ENCODE measurements around the gene GXYLT1.

Gene GXYLT1

DNA sequence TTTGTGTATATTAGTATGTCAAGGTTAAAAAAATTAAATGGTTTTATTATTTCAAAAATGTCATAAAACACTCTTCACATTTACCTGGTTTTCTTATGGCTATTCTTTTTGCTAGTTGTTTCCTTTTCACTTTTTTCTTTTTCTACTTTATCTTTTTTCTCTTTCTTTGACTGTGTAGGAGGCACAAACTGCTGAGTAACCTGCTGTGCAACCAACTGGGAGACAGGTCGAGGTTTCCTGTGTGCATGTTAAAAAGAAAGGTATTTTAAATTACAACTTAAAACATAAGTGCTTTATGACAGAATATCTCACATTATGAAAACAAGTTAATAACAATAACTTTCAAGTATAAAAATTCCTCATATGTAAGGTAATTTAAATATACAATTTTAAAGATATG lies 16.9 kb upstream of the GXYLT1 start:
- DNase-seq: peak; percentile 29
- in situ Hi-C loops (cut with HindIII; ENCODE audit: low pct_ligation_motif_present, low pct_unique_long_range_greater_than_20kb, low sequenced_read_pairs): no loop called here

DNA sequence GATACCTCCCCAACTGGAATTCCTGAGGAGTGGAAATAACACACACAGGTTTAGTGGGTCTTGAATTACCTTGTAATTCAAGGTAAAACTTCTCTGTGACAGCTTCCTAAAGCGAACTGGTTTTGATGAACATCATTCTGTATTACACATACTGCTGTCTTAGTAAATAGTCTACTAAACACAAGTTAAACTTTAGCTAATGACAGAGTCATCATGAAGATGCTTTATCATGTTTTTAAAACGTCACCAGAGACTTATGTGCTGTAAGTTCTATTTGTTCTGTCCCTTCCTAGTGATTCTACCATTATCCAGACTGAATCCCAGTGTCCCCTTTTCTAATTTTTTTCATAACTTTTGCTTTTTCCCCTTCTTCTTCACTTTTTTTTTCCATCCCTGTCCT lies 11.6 kb upstream of the GXYLT1 start:
- DNase-seq: peak; percentile 95
- in situ Hi-C loops (cut with HindIII; ENCODE audit: low pct_ligation_motif_present, low pct_unique_long_range_greater_than_20kb, low sequenced_read_pairs): no loop called here

DNA sequence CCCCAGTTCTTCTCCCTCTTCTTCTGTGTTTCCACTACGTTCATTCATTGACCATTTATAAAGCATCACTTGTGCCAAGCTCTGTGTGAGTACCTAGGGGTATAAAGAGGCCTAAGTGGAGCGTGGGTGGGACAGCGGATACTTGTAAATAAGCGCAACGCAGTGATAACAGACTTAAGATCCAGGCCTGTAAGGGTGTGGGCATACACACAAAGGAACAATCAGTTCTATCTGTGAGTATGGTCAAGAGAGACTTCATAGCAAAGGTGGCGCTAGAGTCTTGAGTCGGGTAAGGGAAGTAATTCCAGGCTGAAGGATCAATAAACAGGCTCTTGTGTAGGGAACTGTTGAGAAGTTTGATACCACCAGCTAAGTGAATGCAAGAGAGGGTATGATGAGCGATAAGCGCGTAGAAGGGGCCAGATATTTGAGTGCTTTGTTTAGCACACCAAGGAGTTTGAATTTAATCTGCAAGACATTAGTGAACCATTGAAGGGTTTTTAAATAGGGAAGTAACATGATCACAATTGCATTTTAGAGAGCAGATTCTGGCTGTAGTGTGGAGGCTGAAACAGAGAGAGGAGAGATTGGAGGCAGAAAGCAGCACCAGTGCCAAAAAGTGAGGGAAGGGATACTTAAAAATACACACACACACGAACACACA lies 1.0 kb upstream of the GXYLT1 start:
- DNase-seq: peak; percentile 51
- in situ Hi-C loops (cut with HindIII; ENCODE audit: low pct_ligation_motif_present, low pct_unique_long_range_greater_than_20kb, low sequenced_read_pairs): no loop called here

DNA sequence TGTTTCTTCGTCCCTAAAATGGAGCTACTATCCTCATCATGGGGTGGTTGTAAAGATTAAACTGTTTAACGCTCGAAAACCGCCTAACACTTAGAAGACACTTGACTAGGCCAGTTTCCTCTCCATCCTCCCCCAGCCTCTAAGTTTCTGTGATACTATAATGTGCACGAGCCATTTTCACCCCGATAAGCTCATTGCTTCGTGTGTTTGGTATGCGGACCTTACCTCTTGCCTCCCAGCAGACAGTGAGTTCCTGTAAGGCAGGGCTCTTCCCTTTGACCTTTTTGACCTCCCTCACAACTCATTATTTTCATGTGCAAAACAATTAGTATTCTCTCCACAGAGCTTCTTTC lies 499 bp upstream of the GXYLT1 start:
- DNase-seq: peak; percentile 58
- in situ Hi-C loops (cut with HindIII; ENCODE audit: low pct_ligation_motif_present, low pct_unique_long_range_greater_than_20kb, low sequenced_read_pairs): no loop called here

DNA sequence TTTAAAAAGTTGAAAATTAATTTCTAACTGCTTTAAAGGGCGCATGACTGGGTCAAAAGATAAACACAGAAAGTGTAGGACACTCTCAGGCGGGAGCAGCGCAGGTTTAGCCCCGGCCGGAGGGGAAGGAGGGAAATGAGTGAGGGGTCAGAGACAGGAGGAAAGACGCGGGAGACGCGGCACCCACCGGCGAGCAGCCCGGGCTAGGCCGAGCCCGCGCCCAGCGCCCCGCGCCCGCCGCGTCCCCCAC lies 591 bp downstream of the GXYLT1 start:
- DNase-seq: peak; percentile 45
- in situ Hi-C loops (cut with HindIII; ENCODE audit: low pct_ligation_motif_present, low pct_unique_long_range_greater_than_20kb, low sequenced_read_pairs): no loop called here

DNA sequence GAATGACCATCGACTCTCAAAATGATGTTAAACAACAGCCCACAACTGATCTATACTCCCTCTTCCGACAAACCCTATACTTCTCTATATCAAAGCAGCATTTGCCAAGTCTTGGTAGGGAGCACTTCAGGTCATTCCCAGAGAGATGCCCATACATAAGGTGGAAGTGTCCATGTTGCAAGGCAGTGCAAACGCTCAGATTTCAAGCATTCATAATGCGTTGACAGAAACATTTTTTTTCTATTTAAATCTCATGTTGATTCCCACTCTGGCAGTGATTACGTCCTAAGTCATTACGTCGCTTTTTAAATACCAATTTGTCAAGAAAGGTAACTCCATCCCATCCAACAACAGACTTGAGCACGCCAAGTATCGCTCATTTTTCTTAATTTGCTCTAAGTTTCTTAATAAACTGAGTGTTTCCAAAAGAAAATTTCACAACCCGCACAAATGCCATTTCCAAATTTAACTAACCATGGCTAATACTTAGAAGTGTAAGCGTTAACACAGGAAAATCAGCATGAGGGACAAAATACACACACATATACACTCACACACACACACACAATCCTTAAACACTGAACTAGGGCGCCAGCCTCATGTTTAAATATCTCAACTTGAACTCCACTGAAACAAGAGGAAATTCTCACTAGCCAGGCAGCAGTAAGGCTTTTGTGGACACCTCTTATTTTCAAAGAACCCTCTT lies 1.1 kb downstream of the GXYLT1 start:
- DNase-seq: peak; percentile 37
- in situ Hi-C loops (cut with HindIII; ENCODE audit: low pct_ligation_motif_present, low pct_unique_long_range_greater_than_20kb, low sequenced_read_pairs): no loop called here

DNA sequence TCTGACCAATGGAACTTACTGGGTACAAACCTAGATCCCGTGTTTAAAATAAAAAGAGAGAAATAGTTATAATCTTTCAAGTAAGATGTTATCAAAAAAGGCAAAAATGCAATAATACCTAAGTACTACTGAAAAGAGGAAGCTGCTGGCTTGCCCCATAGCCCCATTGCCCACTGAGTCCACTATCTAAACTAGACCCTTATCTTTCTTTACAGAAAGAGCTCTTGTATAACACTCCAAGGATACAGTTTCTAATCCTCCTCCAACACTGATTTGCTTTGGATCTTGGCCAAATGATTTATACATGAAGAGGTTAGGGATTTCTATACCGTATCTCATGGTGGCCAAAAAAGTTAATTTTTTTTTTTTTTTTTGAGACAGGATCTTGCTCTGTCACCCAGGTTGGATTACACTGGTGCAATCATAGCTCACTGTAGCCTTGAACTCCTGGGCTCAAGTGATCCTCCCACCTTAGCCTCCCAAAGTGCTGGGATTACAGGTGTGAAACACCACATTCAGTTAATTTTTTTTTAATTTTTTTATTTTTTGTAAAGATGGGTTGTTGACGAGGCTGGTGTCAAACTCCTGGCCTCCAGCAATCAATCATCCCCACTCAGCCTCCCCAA lies 2.6 kb downstream of the GXYLT1 start:
- in situ Hi-C loops (cut with HindIII; ENCODE audit: low pct_ligation_motif_present, low pct_unique_long_range_greater_than_20kb, low sequenced_read_pairs): no loop called here

DNA sequence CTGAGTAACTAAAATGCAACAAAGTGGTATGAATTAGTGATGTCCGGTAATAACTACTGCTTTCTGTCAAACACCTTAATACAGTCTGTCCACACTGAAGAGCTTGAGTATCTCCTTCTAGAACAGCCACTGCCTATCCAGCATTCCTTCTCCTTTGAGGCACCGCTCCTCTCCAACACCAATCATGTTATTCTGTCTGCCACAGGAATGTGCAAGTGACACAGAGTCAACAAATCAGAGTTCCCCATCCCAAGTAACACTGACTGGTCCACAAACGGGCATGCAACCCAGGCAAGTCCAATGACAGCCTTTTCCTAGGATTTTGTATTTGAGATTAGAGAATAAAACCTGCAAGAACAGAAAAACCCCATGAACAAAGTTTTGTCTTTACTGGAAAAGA lies 3.8 kb downstream of the GXYLT1 start:
- in situ Hi-C loops (cut with HindIII; ENCODE audit: low pct_ligation_motif_present, low pct_unique_long_range_greater_than_20kb, low sequenced_read_pairs): no loop called here
- peak; percentile 67 for DNase-seq

More for the DNA sequence above, 2.6 kb downstream of the GXYLT1 start:
- DNase-seq: no peak

DNA sequence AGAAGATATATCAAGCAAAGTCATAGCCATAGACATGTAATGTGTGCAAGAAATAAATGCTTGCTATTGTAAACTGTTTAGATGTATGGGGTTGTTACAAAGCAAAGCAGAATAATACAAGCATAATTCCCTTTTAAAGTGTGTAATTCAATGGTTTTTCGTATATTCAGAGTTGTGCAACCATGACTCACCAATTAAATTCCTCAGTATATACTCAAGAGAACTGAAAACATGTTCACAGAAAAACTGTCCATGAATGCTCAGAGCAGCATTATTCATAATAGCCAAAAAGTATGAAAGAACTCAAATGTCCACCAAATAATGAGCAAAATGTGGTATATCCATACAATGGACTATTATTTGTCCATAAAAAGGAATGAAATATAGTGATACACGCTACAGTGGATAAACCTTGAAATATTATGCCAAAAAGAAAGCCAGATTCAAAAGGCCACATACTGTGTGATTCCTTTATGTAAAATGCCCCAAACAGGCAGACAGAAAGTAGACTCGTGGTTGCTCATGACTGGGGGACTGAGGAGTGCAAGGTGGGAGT lies 9.3 kb downstream of the GXYLT1 start:
- DNase-seq: no peak
- in situ Hi-C loops (cut with HindIII; ENCODE audit: low pct_ligation_motif_present, low pct_unique_long_range_greater_than_20kb, low sequenced_read_pairs): no loop called here

DNA sequence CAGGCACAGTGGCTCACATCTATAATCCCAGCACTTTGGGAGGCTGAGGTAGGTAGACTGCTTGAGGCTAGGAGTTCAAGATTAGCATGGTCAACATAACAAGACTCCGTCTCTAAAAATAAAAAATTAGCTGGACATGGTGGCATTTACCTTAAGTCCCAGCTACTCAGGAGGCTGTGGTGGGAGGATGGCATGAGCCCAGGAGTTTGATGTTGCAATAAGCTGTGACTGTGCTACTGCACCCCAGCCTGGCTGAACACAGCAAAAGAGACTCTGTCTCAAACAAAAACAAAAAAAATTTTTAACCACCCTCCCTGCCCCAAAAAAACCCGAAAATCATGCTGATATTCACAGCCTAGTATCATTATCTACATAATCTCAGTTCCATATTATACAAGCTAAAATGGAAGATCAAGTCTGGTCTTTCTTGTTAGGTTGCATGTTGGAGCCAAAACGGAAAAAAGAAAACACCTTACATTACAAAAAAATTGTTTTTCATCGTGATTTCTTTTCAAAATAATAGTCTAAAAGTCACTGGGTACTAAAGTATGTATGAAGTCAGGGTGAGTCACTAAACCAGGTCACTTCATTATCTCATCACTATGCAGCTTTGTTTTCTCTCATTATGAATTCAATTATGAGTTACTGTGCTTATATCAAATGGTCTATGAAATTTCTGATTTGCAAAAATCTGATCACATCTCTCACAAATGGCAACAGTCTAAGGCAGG lies 13.8 kb downstream of the GXYLT1 start:
- in situ Hi-C loops (cut with HindIII; ENCODE audit: low pct_ligation_motif_present, low pct_unique_long_range_greater_than_20kb, low sequenced_read_pairs): no loop called here
- DNase-seq: peak; percentile 41

DNA sequence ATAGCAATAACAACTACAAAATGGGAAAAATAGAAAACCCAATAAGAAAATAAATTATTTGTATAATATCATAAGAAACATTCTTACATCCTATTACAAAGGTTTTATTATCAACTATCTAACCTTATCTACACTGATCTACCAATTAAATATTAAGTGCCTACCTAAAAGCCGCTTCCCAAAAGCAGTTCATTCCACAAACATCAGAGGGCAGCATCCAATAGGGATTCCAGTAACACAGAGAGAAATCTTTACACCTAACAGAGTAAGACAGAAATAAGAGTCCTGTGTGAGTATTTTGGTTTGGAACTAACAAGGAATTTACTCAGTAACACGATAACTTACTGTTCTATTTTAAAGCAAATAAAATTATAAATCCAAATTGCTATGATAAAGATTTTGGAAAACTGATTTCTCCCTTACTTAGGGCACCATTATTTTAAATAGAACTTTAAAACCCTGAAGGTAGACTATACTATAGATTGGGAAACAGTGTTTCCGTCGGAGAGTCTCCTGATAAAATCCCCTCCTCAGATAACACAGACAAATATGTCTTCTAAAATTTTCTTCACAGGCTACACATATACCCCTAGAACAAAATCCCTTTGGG lies 15.0 kb downstream of the GXYLT1 start:
- peak; percentile 89 for DNase-seq
- in situ Hi-C loops (cut with HindIII; ENCODE audit: low pct_ligation_motif_present, low pct_unique_long_range_greater_than_20kb, low sequenced_read_pairs): loop anchor here (10.0 kb wide), 1 partner anchor 205 kb away; no protein-coding TSS in a partner anchor

DNA sequence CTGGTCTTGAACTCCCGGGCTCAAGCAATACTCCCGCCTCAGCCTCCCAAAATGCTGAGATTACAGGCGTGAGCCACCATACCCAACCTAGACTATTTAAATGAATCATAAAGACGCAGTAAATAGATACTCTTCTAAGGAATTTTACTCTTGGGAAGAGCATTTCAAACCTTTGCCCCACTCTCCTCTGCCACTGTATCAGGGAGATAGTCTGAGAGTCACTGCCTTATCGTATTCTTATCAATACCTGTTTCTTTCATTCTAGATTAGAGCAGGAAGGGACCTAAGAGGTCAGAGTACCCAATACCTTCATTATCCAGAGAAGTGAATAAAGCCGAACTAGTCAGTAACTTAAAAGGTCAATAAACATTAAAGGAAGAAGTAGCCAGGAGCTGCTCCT lies 15.8 kb downstream of the GXYLT1 start:
- DNase-seq: no peak
- in situ Hi-C loops (cut with HindIII; ENCODE audit: low pct_ligation_motif_present, low pct_unique_long_range_greater_than_20kb, low sequenced_read_pairs): loop anchor here (10.0 kb wide), 1 partner anchor 206 kb away; no protein-coding TSS in a partner anchor

DNA sequence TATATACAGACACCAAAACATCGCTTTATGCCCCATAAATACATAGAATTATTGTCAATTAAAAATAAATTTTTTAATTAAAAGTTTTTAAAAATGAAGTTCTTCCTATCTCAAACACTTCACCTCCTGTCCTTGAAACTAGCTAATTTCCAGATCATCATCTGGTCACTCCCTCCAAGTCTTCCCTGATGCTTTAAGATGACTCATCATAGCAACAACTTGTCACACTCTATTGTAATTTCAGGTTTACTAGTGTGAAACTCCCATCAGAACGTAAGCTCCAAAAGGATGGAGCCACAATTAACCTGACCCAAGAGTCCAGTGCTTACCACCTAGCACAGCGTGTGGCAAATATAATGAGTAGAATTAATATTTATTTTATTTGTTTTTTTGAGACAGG lies 16.3 kb downstream of the GXYLT1 start:
- DNase-seq: peak; percentile 41
- in situ Hi-C loops (cut with HindIII; ENCODE audit: low pct_ligation_motif_present, low pct_unique_long_range_greater_than_20kb, low sequenced_read_pairs): loop anchor here (10.0 kb wide), 1 partner anchor 206 kb away; no protein-coding TSS in a partner anchor

DNA sequence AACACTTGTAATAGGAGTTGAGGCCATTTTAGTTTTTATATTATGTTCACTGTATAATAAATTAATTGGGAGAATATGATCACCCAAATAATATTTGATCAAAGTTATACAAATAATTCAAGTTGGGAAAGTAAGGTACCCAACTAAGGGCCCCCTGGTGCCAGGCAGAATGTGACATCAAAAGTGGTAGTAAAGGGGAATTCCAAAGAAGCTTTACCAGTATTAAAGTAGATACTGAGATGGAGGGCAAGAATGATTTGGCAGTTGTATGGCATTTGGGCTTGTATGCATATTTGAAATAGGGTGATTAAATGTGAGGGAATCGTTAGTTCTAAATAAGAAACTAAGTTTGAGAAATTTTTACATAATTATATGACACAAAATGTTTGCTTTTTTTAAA lies 17.7 kb downstream of the GXYLT1 start:
- DNase-seq: no peak
- in situ Hi-C loops (cut with HindIII; ENCODE audit: low pct_ligation_motif_present, low pct_unique_long_range_greater_than_20kb, low sequenced_read_pairs): loop anchor here (10.0 kb wide), 1 partner anchor 208 kb away; no protein-coding TSS in a partner anchor

DNA sequence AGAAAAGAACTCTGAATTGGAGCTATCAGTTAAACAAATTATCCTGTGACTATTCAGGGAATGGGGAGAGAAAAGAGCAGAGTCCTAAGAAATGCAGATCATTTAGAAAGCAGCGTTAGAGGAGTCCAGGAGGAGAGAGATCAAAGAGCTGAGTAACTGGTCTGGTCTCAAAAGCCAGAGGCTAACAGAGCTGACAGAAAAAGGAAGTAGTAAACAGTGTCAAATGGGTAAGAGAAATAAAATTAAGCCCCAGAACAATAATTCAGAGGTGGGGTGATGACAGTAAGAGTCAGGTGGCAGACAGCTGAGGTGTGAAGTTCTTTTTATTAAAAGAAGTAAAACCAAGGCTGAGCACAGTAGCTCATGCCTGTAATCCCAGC lies 19.3 kb downstream of the GXYLT1 start:
- DNase-seq: no peak
- in situ Hi-C loops (cut with HindIII; ENCODE audit: low pct_ligation_motif_present, low pct_unique_long_range_greater_than_20kb, low sequenced_read_pairs): loop anchor here (10.0 kb wide), 1 partner anchor 209 kb away; no protein-coding TSS in a partner anchor

DNA sequence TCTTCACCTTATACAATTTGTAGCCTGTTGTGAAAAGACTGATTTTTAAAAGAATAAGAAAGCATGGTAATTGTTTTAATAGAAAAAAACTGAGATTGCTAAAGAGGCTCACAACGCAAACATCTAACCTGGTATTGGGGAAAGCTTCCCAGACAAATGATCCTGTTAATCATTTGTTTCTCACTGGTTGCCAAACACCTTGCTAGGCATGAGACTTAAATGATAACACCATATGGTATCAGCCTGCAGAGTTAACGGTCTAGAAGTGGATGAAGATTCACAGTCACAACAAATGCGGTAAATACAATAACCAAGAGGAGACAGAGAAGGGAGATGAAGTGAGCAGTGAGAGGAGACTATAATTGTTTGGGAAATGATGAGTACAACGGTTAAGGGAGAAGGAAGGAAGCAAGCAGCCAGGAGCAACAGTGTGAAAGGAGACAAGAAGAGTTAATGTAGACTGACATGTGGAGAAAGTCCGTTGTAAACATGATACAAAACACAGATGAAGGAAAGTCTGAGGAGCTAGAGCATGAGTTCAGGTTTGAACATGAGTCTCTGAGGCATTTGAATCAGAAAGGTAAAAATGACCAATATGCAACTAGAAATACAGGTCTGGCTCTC lies 19.8 kb downstream of the GXYLT1 start:
- in situ Hi-C loops (cut with HindIII; ENCODE audit: low pct_ligation_motif_present, low pct_unique_long_range_greater_than_20kb, low sequenced_read_pairs): loop anchor here (10.0 kb wide), 1 partner anchor 210 kb away; no protein-coding TSS in a partner anchor
- peak; percentile 50 for DNase-seq

DNA sequence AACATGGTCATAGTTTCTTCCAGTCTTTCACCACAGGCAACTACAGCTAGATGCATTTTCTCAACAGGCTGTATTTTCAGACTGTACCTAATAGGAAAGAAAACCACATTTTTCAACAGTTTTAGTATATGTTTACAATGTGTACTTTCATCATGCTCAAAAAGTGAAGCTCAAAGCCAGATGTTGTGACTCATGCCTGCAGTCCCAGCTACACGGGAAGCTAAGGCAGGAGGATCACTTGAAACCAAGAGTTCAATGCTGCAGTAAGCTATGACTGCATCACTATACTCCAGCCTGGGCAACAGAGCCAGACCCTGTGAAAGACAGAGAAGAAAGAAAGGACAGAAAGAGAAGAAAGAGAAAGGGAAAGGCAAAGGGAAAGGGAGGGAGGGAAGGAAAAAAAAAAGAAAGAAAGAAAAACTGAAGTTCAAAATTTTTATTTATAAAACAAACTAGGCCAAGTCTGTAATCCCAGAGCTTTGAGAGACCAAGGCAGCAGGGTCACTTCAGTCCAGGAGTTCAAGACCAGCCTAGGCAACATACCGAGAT lies 25.5 kb downstream of the GXYLT1 start:
- DNase-seq: no peak
- in situ Hi-C loops (cut with HindIII; ENCODE audit: low pct_ligation_motif_present, low pct_unique_long_range_greater_than_20kb, low sequenced_read_pairs): no loop called here

Measured in ACHN (cell line).